Transverse colon (tissue), 4 donors: Measurements from ENCODE around the gene PPP1R9A.

Experiments used
- CTCF ChIP-seq, 5 experiments: fragments of 200-600 bp in 3 of 5; fragments of 450-650 bp in 2 of 5; sonication (generic) in 3 of 5; IDR thresholded peaks; 1 replicate in 2 of 5; 2 replicates in 3 of 5; pipeline ENCODE4 v1.5.1; 2016 to 2017; ENCODE audit warnings: antibody characterized with exemption in 5 of 5, inconsistent platforms in 3 of 5, mild to moderate bottlenecking in 2 of 5, moderate library complexity in 1 of 5
- EP300 ChIP-seq: sonication (generic); formaldehyde crosslinking; IDR thresholded peaks from one replicate; pipeline ENCODE4 v1.6.1; 2017; ENCODE audit warnings: antibody characterized with exemption, low read depth
- POLR2A ChIP-seq: fragments of 450-650 bp; IDR thresholded peaks from one replicate; pipeline ENCODE4 v1.6.1; 2016; ENCODE audit warnings: antibody characterized with exemption, mild to moderate bottlenecking, moderate library complexity
- POLR2AphosphoS5 ChIP-seq, 3 donors: sonication (generic); formaldehyde crosslinking; IDR thresholded peaks; one replicate each; pipeline ENCODE4 v1.6.1; 2016; ENCODE audit warnings: antibody characterized with exemption in 3 of 3

GRCh38 chr7:95095966-95096540 is 188.7 kb downstream of the PPP1R9A start:
- TF ChIP-seq CTCF (IDR thresholded peaks at IDR 0.05): no peak
- TF ChIP-seq EP300: no peak
- TF ChIP-seq POLR2A: no peak
- TF ChIP-seq POLR2AphosphoS5 (IDR thresholded peaks at IDR 0.05): no peak
